GM13977 (cell line): ENCODE measurements around the gene PRSS56.

Experiments
- DNase-seq: peaks from one replicate; pipeline ENCODE4 v3.0.0; 2012; ENCODE audit warnings: low spot score
- CTCF ChIP-seq: IDR thresholded peaks from 2 replicates; pipeline ENCODE4 v1.5.1; 2012; ENCODE audit warnings: mild to moderate bottlenecking, control low read depth; ENCODE audit not compliant: insufficient read depth; ENCODE audit errors: extremely low read depth, missing control alignments
- in situ Hi-C: fragments of 300-500 bp; cut with MboI; formaldehyde crosslinking; loops from one replicate; pipeline ENCODE4 v1.12.0; 2022; ENCODE audit warnings: low sequenced_read_pairs, low pct_unique_long_range_greater_than_20kb, mixed read lengths, inconsistent platforms; ENCODE audit not compliant: unreplicated experiment

Gene PRSS56

GRCh38 chr2:232519581-232520438 is at the start of gene PRSS56:
Gene PRSS56 (plus strand): TSS chr2:232520388. CDS start chr2:232520599, 211 bp downstream.
- TF ChIP-seq CTCF = no peak
- no peak for DNase-seq
- in situ Hi-C loops = no loop called here

DNA sequence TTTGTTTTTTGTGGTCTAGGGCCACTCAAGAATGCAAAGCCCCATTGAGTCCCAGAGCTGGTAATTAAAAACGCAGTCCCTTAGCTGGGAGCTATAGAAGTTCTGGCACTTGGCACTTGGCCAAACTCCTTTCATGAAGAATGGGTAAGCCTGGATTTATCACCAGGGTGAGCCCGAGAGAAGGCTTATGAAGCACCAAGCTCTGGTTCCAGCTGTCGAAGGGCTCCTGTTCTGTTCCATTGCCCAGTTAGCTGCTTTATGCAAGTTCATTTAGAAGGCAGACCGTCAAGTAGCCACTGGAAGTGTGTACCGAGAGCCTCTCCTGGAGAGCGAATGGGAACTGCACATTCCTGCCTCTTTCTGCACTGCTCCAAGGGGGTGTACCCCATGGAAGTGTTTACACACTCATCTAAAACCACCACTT is 46.7 kb upstream of the PRSS56 start:
- in situ Hi-C loops = no loop called here
- TF ChIP-seq CTCF = no peak
- DNase-seq = no peak

- DNase-seq = no peak
- no peak for TF ChIP-seq CTCF
- in situ Hi-C loops = no loop called here
Measured at GRCh38 chr2:232476045-232476444, 44.1 kb upstream of the PRSS56 start.

- DNase-seq = no peak
- in situ Hi-C loops = no loop called here
- no peak for TF ChIP-seq CTCF
Measured at GRCh38 chr2:232476791-232477190, 43.4 kb upstream of the PRSS56 start.

DNA sequence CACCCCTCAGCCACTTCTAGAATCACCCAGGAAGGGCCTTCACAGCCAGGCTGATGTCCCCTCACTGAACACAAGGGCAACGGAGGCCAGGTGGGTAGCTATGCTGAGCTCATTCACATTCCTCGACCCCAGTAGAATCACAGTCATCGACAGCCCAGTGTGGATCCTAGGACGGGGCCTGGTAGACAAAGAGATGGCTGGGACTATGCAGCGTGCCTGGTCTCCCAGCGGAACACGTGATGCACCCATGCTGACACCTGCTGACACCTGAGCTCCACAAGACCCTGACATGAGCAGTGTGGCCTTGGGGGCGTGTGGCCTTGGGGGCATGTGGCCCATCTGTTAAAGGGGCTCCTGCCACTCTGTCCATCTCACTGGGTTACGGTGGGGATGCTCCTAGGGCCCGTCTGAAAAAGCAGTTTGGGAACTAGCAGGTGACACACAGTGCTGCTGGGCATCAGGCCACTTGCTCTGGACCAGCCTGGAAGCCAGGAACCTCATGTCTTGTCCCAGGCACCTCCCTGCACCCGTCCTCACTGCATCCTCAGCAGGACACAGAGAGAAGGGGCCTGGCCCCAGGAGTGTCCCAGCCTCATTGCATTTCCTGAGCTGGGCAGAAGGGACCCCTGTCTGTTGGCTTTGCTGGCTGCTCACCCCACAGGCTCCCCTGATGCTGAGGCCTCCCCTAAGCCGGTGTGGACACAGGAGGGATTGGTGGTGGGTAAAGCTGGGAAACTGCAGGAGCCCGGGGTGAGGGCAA is 42.3 kb upstream of the PRSS56 start:
- no peak for DNase-seq
- TF ChIP-seq CTCF = no peak
- in situ Hi-C loops = no loop called here

- no peak for TF ChIP-seq CTCF
- DNase-seq = no peak
- in situ Hi-C loops = no loop called here
Measured at GRCh38 chr2:232478571-232479340, 41.4 kb upstream of the PRSS56 start.
